Measurements from ENCODE around the gene RNU6-9. TPM values are rescaled to one million over a fixed set of nuclear protein-coding genes. Genes with fewer than 3 reads are reported as not detected.
A peak's percentile ranks its signal among the peaks of the same experiment; 100 is the strongest.

The RNU6-9 gene
- total and polyA plus RNA-seq, 2 of the 13 experiments (the other 11 are each of a cell fraction or from before 2014, with no cell fraction given), result under 0.01 TPM; not detected in 1

DNA sequence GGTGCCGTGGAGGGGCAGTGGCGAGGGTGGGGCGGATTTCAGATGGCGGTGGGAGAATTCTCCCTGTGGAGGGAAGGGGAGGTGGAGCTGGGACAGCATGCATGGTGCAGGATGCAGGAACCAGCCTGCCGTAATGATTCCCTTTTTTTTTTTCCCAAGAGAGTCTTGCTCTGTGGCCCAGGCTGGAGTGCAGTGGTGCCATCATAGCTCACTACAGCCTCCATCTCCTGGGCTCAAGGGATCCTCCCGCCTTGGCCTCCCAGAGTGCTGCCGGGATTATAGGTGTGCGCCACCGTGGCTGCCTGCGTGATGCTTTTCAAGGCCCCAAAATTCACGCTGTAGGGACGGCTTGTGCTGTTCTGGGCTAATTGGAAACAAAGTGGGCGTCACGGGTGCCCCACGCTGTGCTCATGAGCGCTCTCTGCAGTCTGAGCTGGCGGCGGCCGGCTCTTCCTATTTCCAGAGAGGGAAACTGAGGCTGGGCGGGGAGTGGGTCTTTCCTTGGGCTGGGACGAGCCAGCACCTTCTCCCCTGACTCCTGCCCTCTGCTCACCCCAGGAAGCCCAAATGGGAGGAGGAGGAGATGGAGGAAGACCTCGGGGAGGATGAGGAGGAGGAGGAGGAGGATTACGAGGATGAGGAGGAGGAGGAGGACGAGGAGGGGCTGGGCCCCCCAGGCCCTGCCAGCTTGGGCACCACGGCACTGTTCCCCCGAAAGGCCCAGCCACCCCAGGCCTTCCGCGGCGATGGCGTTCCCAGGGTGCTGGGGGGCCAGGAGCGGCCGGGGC, 38.8 kb downstream of the RNU6-9 start (continued):
- TF ChIP-seq BCL6 (CRISPR knock-in tag; IDR thresholded peaks at IDR 0.05), result no peak
- 0 out of 2 replicates have a peak, but pooled peaks have one; percentile 10 for TF ChIP-seq ZNF121 (CRISPR knock-in tag; IDR thresholded peaks at IDR 0.05)
- no peak for TF ChIP-seq ZNF333 (CRISPR knock-in tag; IDR thresholded peaks at IDR 0.05; ENCODE audit: borderline replicate concordance)

DNA sequence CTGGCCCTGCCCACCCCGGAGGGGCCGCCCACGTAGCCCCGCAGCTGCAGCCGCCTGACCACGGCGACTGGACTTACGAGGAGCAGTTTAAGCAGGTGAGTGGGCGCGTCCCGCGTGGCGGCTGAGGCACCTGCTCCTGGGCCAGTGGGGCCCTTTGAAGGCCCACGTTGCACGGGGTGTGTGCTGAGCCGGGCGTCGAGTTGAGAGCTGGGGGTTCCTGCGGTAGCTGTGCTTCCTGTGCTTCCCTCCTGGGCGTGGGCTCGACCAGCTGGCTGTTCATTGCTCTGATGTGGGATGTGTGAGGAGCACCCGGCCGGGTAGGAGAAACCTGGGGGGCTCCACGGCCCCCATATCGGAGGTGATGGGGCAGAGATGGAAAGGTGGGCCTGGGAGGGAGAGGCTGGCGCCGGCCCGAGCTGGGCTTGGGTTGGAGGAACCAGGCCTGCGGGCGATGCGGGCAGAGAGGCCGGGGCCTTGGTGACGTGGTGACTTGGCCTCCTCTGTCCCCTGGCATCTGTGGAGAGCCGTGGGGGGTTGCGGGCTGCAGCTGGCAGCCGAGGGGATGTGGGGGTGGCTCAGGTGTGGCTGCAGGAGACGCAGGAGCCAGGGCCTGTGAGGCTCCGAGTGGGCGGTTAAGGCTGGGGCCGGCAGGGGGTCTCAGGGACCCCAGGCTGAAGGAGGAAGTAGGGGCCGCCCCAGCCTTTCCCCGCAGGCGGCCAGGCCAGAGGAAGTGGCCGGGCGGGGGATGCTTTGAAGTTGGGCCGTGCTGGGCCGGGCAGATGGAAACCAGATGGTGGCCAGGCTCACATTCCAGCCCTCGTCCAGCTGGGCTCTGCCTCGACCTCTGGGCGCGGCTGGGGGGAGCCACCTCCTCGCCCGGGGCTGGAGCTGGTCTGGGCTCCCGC, 39.6 kb downstream of the RNU6-9 start:
- intact Hi-C loops (cut with micrococcal nuclease; ENCODE audit: unreplicated experiment) (loop anchor here (2.0 kb wide), 1 partner anchor 26 kb away; no protein-coding TSS in a partner anchor), in situ Hi-C loops (cut with HindIII; ENCODE audit: extremely low pct_ligation_motif_present, low pct_unique_long_range_greater_than_20kb) (no loop called here)
- H3K36me3 ChIP-seq (replicated peaks in 1 of 2; ENCODE audit: control insufficient read depth in 1 of 2, insufficient read depth in 2 of 2, low read length in 2 of 2), result peaks cover 12 to 61% of the 10 kb centered on the region in 2 experiments; a peak in 4 of 5 replicates
- H2AFZ ChIP-seq (ENCODE audit: low read length), result no peak overlapping the region
- peaks cover 37% of the 10 kb centered on the region; the same call in 1 of the 2 replicates for H4K20me1 ChIP-seq (ENCODE audit: insufficient read depth, low read length)
- DNase-seq (ENCODE audit: low spot score) (no peak), ATAC-seq (peak; percentile 41), FAIRE-seq (no peak)
- H3K4me2 ChIP-seq (ENCODE audit: low read depth, low read length), result peak overlapping the region; percentile 36
- BruUV-seq (replicated peaks), result no TSS peak
- ChIA-PET CTCF (ENCODE audit: low intra/inter-chr PET ratio, low total read pairs) (interaction anchor here (0.6 kb wide), 1 partner anchor 10 kb away, joined by 3 read pairs; no protein-coding TSS in a partner anchor), POLR2A (interaction anchor here (0.6 to 5.6 kb wide), 10 partner anchors 9 to 52 kb away, joined by 3 to 50 read pairs (median 4); no protein-coding TSS in a partner anchor)
- peaks cover 92% of the 10 kb centered on the region for H3K4me1 ChIP-seq (ENCODE audit: insufficient read depth, low read length)
- no peaks in the 10 kb centered on the region for H3K9me3 ChIP-seq (ENCODE audit: low read length)
- no peaks in the 10 kb centered on the region for H3K27me3 ChIP-seq (ENCODE audit: control insufficient read depth in 1 of 2, insufficient read depth in 2 of 2, low read length in 2 of 2)
- no peak overlapping the region for H3K9ac ChIP-seq (ENCODE audit: insufficient read depth, low read depth, low read length)
- peaks cover 79% of the 10 kb centered on the region for H3K79me2 ChIP-seq (ENCODE audit: insufficient read depth, low read length)
- peak overlapping the region; percentile 55 for H3K27ac ChIP-seq (ENCODE audit: extremely low read length, insufficient read depth, low read length)
- H3K4me3 ChIP-seq (replicated peaks in 1 of 3; ENCODE audit: insufficient read depth in 1 of 3, low read depth in 2 of 3, low read length in 3 of 3), result peak overlapping the region in 1 of 3 experiments; percentile 37; a peak in 1 of 6 replicates
- WGBS (ENCODE audit: low lambda C conversion rate), result 89% methylated on average over 20 of the region's 54 CpGs
- TF ChIP-seq NFIC (IDR thresholded peaks at IDR 0.05; ENCODE audit: low read length) (no peak), ZNF530 (CRISPR knock-in tag; IDR thresholded peaks at IDR 0.05; ENCODE audit: low read depth) (no peak), ZFP90 (CRISPR knock-in tag; IDR thresholded peaks at IDR 0.05; ENCODE audit: borderline replicate concordance) (no peak), SP1 (IDR thresholded peaks at IDR 0.05) (no peak), SP1 (CRISPR knock-in tag; IDR thresholded peaks at IDR 0.05) (0 out of 2 replicates have a peak, but pooled peaks have one; percentile 16), NR2F6 (IDR thresholded peaks at IDR 0.05) (0 out of 2 replicates have a peak, but pooled peaks have one; percentile 22), NR2F6 (CRISPR knock-in tag; IDR thresholded peaks at IDR 0.05) (no peak), NR3C1 (CRISPR knock-in tag; IDR thresholded peaks at IDR 0.05) (no peak), NKX3-1 (CRISPR knock-in tag; IDR thresholded peaks at IDR 0.05) (no peak), HNRNPLL (IDR thresholded peaks at IDR 0.05; ENCODE audit: low read depth, low read length, poor library complexity, severe bottlenecking) (peak; percentile 19)
- TF ChIP-seq, protein P1, sequence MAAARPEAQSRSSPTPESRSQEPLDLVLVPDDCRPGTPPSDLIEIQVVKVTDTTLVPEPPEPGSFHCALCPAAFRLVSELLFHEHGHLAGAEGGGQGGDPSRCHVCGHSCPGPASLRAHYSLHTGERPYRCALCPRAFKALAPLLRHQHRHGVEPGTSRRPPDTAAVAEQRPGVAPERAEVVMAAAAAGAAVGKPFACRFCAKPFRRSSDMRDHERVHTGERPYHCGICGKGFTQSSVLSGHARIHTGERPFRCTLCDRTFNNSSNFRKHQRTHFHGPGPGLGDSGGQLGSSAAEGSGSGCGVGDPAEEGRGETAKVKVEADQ (CRISPR knock-in tag; IDR thresholded peaks at IDR 0.05; ENCODE audit: borderline replicate concordance), result 0 out of 2 replicates have a peak, but pooled peaks have one; percentile 10
- TF ChIP-seq, protein P2, sequence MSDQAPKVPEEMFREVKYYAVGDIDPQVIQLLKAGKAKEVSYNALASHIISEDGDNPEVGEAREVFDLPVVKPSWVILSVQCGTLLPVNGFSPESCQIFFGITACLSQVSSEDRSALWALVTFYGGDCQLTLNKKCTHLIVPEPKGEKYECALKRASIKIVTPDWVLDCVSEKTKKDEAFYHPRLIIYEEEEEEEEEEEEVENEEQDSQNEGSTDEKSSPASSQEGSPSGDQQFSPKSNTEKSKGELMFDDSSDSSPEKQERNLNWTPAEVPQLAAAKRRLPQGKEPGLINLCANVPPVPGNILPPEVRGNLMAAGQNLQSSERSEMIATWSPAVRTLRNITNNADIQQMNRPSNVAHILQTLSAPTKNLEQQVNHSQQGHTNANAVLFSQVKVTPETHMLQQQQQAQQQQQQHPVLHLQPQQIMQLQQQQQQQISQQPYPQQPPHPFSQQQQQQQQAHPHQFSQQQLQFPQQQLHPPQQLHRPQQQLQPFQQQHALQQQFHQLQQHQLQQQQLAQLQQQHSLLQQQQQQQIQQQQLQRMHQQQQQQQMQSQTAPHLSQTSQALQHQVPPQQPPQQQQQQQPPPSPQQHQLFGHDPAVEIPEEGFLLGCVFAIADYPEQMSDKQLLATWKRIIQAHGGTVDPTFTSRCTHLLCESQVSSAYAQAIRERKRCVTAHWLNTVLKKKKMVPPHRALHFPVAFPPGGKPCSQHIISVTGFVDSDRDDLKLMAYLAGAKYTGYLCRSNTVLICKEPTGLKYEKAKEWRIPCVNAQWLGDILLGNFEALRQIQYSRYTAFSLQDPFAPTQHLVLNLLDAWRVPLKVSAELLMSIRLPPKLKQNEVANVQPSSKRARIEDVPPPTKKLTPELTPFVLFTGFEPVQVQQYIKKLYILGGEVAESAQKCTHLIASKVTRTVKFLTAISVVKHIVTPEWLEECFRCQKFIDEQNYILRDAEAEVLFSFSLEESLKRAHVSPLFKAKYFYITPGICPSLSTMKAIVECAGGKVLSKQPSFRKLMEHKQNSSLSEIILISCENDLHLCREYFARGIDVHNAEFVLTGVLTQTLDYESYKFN (CRISPR knock-in tag; conservative IDR thresholded peaks at IDR 0.05), result 0 out of 2 replicates have a peak, but pooled peaks have one; percentile 25

Measured in HepG2 (cell line).